AG09319 (cell line): ENCODE data around the gene LGALS3BP.

Source experiments
- DNase-seq: peaks from one replicate; pipeline ENCODE4 v3.0.0-alpha.2; 2010; ENCODE audit warnings: low read depth; ENCODE audit errors: extremely low read depth
- CTCF ChIP-seq: IDR thresholded peaks from 2 replicates; pipeline ENCODE4 v1.5.1; 2011; ENCODE audit warnings: low read depth, mild to moderate bottlenecking, inconsistent platforms, low read length, moderate library complexity

Gene LGALS3BP

GRCh38 chr17:79009397-79010303 lies 29.9 kb upstream of the LGALS3BP start, which contains the start of gene CANT1:
Gene CANT1 (minus strand): TSS chr17:79009764. CDS start chr17:78997622, 12,142 bp downstream.
- peak; percentile 69 for DNase-seq

GRCh38 chr17:79008666-79009387 lies 29.1 kb upstream of the LGALS3BP start:
- DNase-seq: no peak
- no peak for TF ChIP-seq CTCF

More at GRCh38 chr17:79009397-79010303, 29.9 kb upstream of the LGALS3BP start, which contains the start of gene CANT1:
- no peak for TF ChIP-seq CTCF

- no peak for DNase-seq
- no peak for TF ChIP-seq CTCF
Measured at GRCh38 chr17:79007504-79008381, 28.0 kb upstream of the LGALS3BP start.

- no peak for DNase-seq
- no peak for TF ChIP-seq CTCF
Measured at GRCh38 chr17:79006794-79007503, 27.2 kb upstream of the LGALS3BP start.

GRCh38 chr17:79006046-79006445 lies 26.3 kb upstream of the LGALS3BP start:
- TF ChIP-seq CTCF: no peak

GRCh38 chr17:79005063-79005861 lies 25.5 kb upstream of the LGALS3BP start:
- TF ChIP-seq CTCF: no peak
- no peak for DNase-seq

More at GRCh38 chr17:79006046-79006445, 26.3 kb upstream of the LGALS3BP start:
- DNase-seq: no peak
